GM12874 (cell line): ENCODE measurements around the gene DESI2.

Experiments used
- CTCF ChIP-seq: IDR thresholded peaks from 2 replicates; pipeline ENCODE4 v1.5.1; 2011; ENCODE audit warnings: low read depth, mild to moderate bottlenecking, control low read depth, low read length, moderate library complexity; ENCODE audit not compliant: insufficient read depth

Gene DESI2

GRCh38 chr1:244628789-244629188 lies 24.1 kb upstream of the DESI2 start:
- no peak for TF ChIP-seq CTCF

- no peak for TF ChIP-seq CTCF
Observed at GRCh38 chr1:244633140-244633539, 19.8 kb upstream of the DESI2 start.

- no peak for TF ChIP-seq CTCF
Observed at GRCh38 chr1:244634546-244634945, 18.4 kb upstream of the DESI2 start.

GRCh38 chr1:244636488-244637259 lies 16.3 kb upstream of the DESI2 start:
- no peak for TF ChIP-seq CTCF

GRCh38 chr1:244639561-244639960 lies 13.4 kb upstream of the DESI2 start:
- TF ChIP-seq CTCF: no peak

- no peak for TF ChIP-seq CTCF
Observed at GRCh38 chr1:244640917-244641316, 12.0 kb upstream of the DESI2 start.

GRCh38 chr1:244642526-244642925 lies 10.4 kb upstream of the DESI2 start:
- TF ChIP-seq CTCF: no peak

- TF ChIP-seq CTCF: no peak
Observed at GRCh38 chr1:244642988-244643387, 9.9 kb upstream of the DESI2 start.
